KMS-11 (cell line): ENCODE measurements around the gene HORMAD2.

ENCODE experiments used
- H2AFZ ChIP-seq: fragments of 200-600 bp; sonication (generic); 2 replicates; pipeline ENCODE4 v1.6.1; 2016; ENCODE audit warnings: antibody characterized with exemption, mixed run types, low read depth
- H3K27ac ChIP-seq: fragments of 200-600 bp; sonication (generic); 2 replicates; pipeline ENCODE4 v1.6.1; 2016; ENCODE audit warnings: mild to moderate bottlenecking, mixed run types
- H3K27me3 ChIP-seq: fragments of 200-600 bp; sonication (generic); 2 replicates; pipeline ENCODE4 v1.6.1; 2017; ENCODE audit warnings: mild to moderate bottlenecking, low read depth, mixed run types, moderate library complexity; ENCODE audit not compliant: insufficient read depth
- H3K36me3 ChIP-seq: fragments of 200-600 bp; sonication (generic); 2 replicates; pipeline ENCODE4 v1.6.1; 2017; ENCODE audit warnings: mild to moderate bottlenecking, mixed run types; ENCODE audit not compliant: insufficient read depth
- H3K4me1 ChIP-seq: fragments of 200-600 bp; sonication (generic); 2 replicates; pipeline ENCODE4 v1.6.1; 2016; ENCODE audit warnings: mild to moderate bottlenecking, low read depth, mixed run types; ENCODE audit not compliant: poor library complexity, severe bottlenecking
- H3K4me2 ChIP-seq: fragments of 200-600 bp; sonication (generic); 2 replicates; pipeline ENCODE4 v1.7.0; 2016; ENCODE audit warnings: mild to moderate bottlenecking, mixed run types
- H3K4me3 ChIP-seq: fragments of 200-600 bp; sonication (generic); IDR thresholded peaks from 2 replicates; pipeline ENCODE4 v1.6.1; 2017; ENCODE audit warnings: low read depth, low read length, mixed read lengths; ENCODE audit not compliant: insufficient read depth
- H3K79me2 ChIP-seq: fragments of 200-600 bp; sonication (generic); 2 replicates; pipeline ENCODE4 v1.6.1; 2016; ENCODE audit warnings: low read depth, mixed run types; ENCODE audit not compliant: insufficient read depth
- H3K9ac ChIP-seq: fragments of 200-600 bp; sonication (generic); 2 replicates; pipeline ENCODE4 v1.6.1; 2016; ENCODE audit warnings: mild to moderate bottlenecking, mixed run types
- H4K20me1 ChIP-seq: fragments of 200-600 bp; sonication (generic); 2 replicates; pipeline ENCODE4 v1.6.1; 2016; ENCODE audit warnings: mild to moderate bottlenecking, mixed run types; ENCODE audit not compliant: insufficient read depth
- TF ChIP-seq, protein P1 (sequence below): fragments of 200-600 bp; sonication (generic); conservative IDR thresholded peaks from 2 replicates; pipeline ENCODE4 v1.6.1; 2017; ENCODE audit warnings: low read depth, mild to moderate bottlenecking, antibody characterized with exemption, low read length, moderate library complexity, mixed read lengths

Gene HORMAD2

GRCh38 chr22:30206944-30207343 is 126.7 kb downstream of the HORMAD2 start:
- Histone ChIP-seq H3K4me1 (no peaks in the 10 kb centered on the region), H3K36me3 (no peaks in the 10 kb centered on the region), H3K4me3 (no peak overlapping the region), H3K27me3 (no peaks in the 10 kb centered on the region; the same call in 1 of the 2 replicates), H2AFZ (no peak overlapping the region), H4K20me1 (no peaks in the 10 kb centered on the region), H3K79me2 (no peaks in the 10 kb centered on the region), H3K27ac (no peak overlapping the region), H3K4me2 (no peak overlapping the region), H3K9ac (no peak overlapping the region)
- TF ChIP-seq, protein P1, sequence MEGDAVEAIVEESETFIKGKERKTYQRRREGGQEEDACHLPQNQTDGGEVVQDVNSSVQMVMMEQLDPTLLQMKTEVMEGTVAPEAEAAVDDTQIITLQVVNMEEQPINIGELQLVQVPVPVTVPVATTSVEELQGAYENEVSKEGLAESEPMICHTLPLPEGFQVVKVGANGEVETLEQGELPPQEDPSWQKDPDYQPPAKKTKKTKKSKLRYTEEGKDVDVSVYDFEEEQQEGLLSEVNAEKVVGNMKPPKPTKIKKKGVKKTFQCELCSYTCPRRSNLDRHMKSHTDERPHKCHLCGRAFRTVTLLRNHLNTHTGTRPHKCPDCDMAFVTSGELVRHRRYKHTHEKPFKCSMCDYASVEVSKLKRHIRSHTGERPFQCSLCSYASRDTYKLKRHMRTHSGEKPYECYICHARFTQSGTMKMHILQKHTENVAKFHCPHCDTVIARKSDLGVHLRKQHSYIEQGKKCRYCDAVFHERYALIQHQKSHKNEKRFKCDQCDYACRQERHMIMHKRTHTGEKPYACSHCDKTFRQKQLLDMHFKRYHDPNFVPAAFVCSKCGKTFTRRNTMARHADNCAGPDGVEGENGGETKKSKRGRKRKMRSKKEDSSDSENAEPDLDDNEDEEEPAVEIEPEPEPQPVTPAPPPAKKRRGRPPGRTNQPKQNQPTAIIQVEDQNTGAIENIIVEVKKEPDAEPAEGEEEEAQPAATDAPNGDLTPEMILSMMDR = no peak

GRCh38 chr22:30208631-30209603 is 128.7 kb downstream of the HORMAD2 start:
- Histone ChIP-seq H3K27me3 (no peaks in the 10 kb centered on the region; the same call in 1 of the 2 replicates), H3K27ac (no peak overlapping the region), H3K4me2 (no peak overlapping the region), H4K20me1 (no peaks in the 10 kb centered on the region), H3K4me3 (no peak overlapping the region), H3K4me1 (no peaks in the 10 kb centered on the region), H3K79me2 (no peaks in the 10 kb centered on the region), H3K9ac (no peak overlapping the region), H2AFZ (no peak overlapping the region), H3K36me3 (no peaks in the 10 kb centered on the region)
- TF ChIP-seq, protein P1 = no peak

DNA sequence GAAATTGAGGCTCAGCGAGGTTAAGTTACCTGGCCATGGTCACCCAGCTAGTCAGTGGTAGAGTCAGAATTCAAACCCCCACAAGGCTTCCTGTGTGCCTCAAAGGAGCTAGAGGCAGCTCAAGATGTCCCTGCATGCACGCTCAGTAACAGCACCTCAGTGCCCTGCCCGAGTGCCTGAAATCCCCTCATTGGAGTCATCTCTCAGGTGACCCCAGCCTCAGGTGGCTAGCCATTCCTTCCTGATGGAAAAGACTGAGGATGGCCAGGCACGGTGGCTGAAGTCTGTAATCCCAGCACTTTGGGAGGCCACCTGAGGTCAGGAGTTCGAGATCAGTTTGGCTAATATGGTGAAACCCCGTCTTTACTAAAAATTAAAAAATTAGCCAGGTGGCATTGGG is 129.4 kb downstream of the HORMAD2 start:
- Histone ChIP-seq H3K4me3 (no peak overlapping the region), H3K4me2 (no peak overlapping the region), H3K9ac (no peak overlapping the region), H3K4me1 (no peaks in the 10 kb centered on the region), H3K36me3 (no peaks in the 10 kb centered on the region), H2AFZ (no peak overlapping the region), H4K20me1 (no peaks in the 10 kb centered on the region), H3K79me2 (no peaks in the 10 kb centered on the region), H3K27ac (no peak overlapping the region), H3K27me3 (no peaks in the 10 kb centered on the region; the same call in 1 of the 2 replicates)
- TF ChIP-seq, protein P1 = no peak

GRCh38 chr22:30210235-30210909 is 130.1 kb downstream of the HORMAD2 start:
- TF ChIP-seq, protein P1 = no peak
- Histone ChIP-seq H4K20me1 (no peaks in the 10 kb centered on the region), H3K4me1 (no peaks in the 10 kb centered on the region), H3K4me2 (no peak overlapping the region), H3K27me3 (no peaks in the 10 kb centered on the region; the same call in 1 of the 2 replicates), H2AFZ (no peak overlapping the region), H3K27ac (no peak overlapping the region), H3K36me3 (no peaks in the 10 kb centered on the region), H3K79me2 (no peaks in the 10 kb centered on the region), H3K9ac (no peak overlapping the region), H3K4me3 (no peak overlapping the region)
